GM23338 (cell line): Measurements from ENCODE around the gene UFM1. TPM values are rescaled to one million over a fixed set of nuclear protein-coding genes. Genes with fewer than 3 reads are reported as not detected.

Experiments
- ATAC-seq: fragments of 200-7000 bp; cut with Tn5 transposase; 3 replicates; pipeline ENCODE4 v1.9.1; 2020
- DNase-seq: peaks from one replicate; pipeline ENCODE4 v3.0.0-alpha.2; 2015; ENCODE audit warnings: low spot score
- H2AFZ ChIP-seq: fragments of 200-600 bp; sonication (generic); 2 replicates; pipeline ENCODE4 v1.8.0; 2016; ENCODE audit warnings: antibody characterized with exemption, mild to moderate bottlenecking, moderate library complexity
- H3F3A ChIP-seq: fragments of 200-600 bp; sonication (generic); replicated peaks from 2 replicates; pipeline ENCODE4 v1.8.0; 2017; ENCODE audit warnings: antibody characterized with exemption, mixed run types, low read depth
- H3K27ac ChIP-seq: fragments of 200-600 bp; sonication (generic); 2 replicates; pipeline ENCODE4 v1.6.1; 2016; ENCODE audit warnings: low read depth
- H3K27me3 ChIP-seq: fragments of 200-600 bp; sonication (generic); 2 replicates; pipeline ENCODE4 v1.8.0; 2016; ENCODE audit warnings: mild to moderate bottlenecking, mixed run types, moderate library complexity; ENCODE audit not compliant: insufficient read depth
- H3K36me3 ChIP-seq: fragments of 200-600 bp; sonication (generic); 2 replicates; pipeline ENCODE4 v1.8.0; 2016; ENCODE audit warnings: mild to moderate bottlenecking; ENCODE audit not compliant: insufficient read depth
- H3K4me1 ChIP-seq: fragments of 200-600 bp; sonication (generic); 2 replicates; pipeline ENCODE4 v1.8.0; 2016; ENCODE audit warnings: mild to moderate bottlenecking, moderate library complexity; ENCODE audit not compliant: insufficient read depth
- H3K4me2 ChIP-seq: fragments of 200-600 bp; sonication (generic); 2 replicates; pipeline ENCODE4 v1.7.1; 2017; ENCODE audit warnings: mixed run types
- H3K4me3 ChIP-seq: fragments of 200-600 bp; sonication (generic); 2 replicates; pipeline ENCODE4 v1.6.1; 2016; ENCODE audit warnings: mixed run types
- H3K79me2 ChIP-seq: fragments of 200-600 bp; sonication (generic); replicated peaks from 2 replicates; pipeline ENCODE4 v1.8.0; 2017; ENCODE audit warnings: mild to moderate bottlenecking; ENCODE audit not compliant: insufficient read depth
- H3K9me2 ChIP-seq: fragments of 200-600 bp; sonication (generic); 2 replicates; pipeline ENCODE4 v1.8.0; 2017; ENCODE audit not compliant: insufficient read depth
- H4K20me1 ChIP-seq: fragments of 200-600 bp; sonication (generic); replicated peaks from 2 replicates; pipeline ENCODE4 v1.8.0; 2017; ENCODE audit warnings: mild to moderate bottlenecking; ENCODE audit not compliant: insufficient read depth
- H3K27ac Mint-ChIP-seq: 2 replicates; pipeline ENCODE4 v1.8.0; 2020; ENCODE audit warnings: inconsistent platforms, mild to moderate bottlenecking, moderate library complexity, mixed read lengths
- H3K27me3 Mint-ChIP-seq: 3 replicates; pipeline ENCODE4 v1.8.0; 2022; ENCODE audit warnings: low read depth, mild to moderate bottlenecking, moderate library complexity, mixed read lengths, inconsistent platforms; ENCODE audit not compliant: insufficient read depth, poor library complexity
- H3K36me3 Mint-ChIP-seq: 3 replicates; pipeline ENCODE4 v1.8.0; 2021; ENCODE audit warnings: low read depth, mild to moderate bottlenecking, inconsistent platforms, moderate library complexity, mixed read lengths
- H3K4me1 Mint-ChIP-seq: 3 replicates; pipeline ENCODE4 v1.8.0; 2020; ENCODE audit warnings: mild to moderate bottlenecking, inconsistent platforms, mixed read lengths
- H3K4me3 Mint-ChIP-seq: 3 replicates; pipeline ENCODE4 v1.8.0; 2021; ENCODE audit warnings: moderate library complexity, mild to moderate bottlenecking, inconsistent platforms, mixed read lengths
- H3K9me3 Mint-ChIP-seq: 3 replicates; pipeline ENCODE4 v1.8.0; 2020; ENCODE audit warnings: moderate library complexity, mild to moderate bottlenecking, inconsistent platforms, mixed read lengths
- CREB1 ChIP-seq: fragments of 250-450 bp; sonication (Bioruptor Pico); IDR thresholded peaks from 2 replicates; pipeline ENCODE4 v1.5.0; 2020; ENCODE audit warnings: low read depth, mild to moderate bottlenecking, moderate library complexity
- CTCF ChIP-seq, 2 experiments: fragments of 200-600 bp in 1 of 2; sonication (generic) in 1 of 2; conservative IDR thresholded peaks; 2 replicates each; pipeline versions ENCODE4 v1.5.1 to v1.6.1; 2016 to 2017; ENCODE audit warnings: antibody characterized with exemption in 2 of 2, low read depth in 2 of 2, mild to moderate bottlenecking in 2 of 2, moderate library complexity in 1 of 2
- EZH2 ChIP-seq: fragments of 200-600 bp; sonication (generic); IDR thresholded peaks from one replicate; pipeline ENCODE4 v1.8.0; 2017; ENCODE audit warnings: antibody characterized with exemption, mild to moderate bottlenecking, low read depth; ENCODE audit not compliant: unreplicated experiment
- JUNB ChIP-seq: IDR thresholded peaks from one replicate; pipeline ENCODE4 v1.6.1; 2016; ENCODE audit warnings: antibody characterized with exemption; ENCODE audit not compliant: unreplicated experiment
- NANOG ChIP-seq: IDR thresholded peaks from 2 replicates; pipeline ENCODE4 v1.6.1; 2016; ENCODE audit warnings: antibody characterized with exemption, borderline replicate concordance
- POLR2AphosphoS5 ChIP-seq: IDR thresholded peaks from 2 replicates; pipeline ENCODE4 v1.6.1; 2016; ENCODE audit warnings: antibody characterized with exemption, low read depth
- STAT1 ChIP-seq: IDR thresholded peaks from one replicate; pipeline ENCODE4 v1.6.1; 2016; ENCODE audit warnings: antibody characterized with exemption; ENCODE audit not compliant: unreplicated experiment
- polyA plus RNA-seq: library from polyadenylated mRNA; unstranded; fragments of >200 nt; fragmentation: Nextera tagmentation; extraction: Ambion mirVana; gene quantifications from 2 replicates; pipeline ENCODE4 v1.2.1, GENCODE V29; 2016
- total RNA-seq: library from RNA; depleted of rRNA; stranded (reverse); fragments of >200 nt; shearing (Covaris generic); gene quantifications from 2 replicates; pipeline ENCODE4 v1.2.3, GENCODE V29; 2014
- TF ChIP-seq, protein P1 (sequence below): IDR thresholded peaks from 2 replicates; pipeline ENCODE4 v1.6.1; 2016; ENCODE audit warnings: antibody characterized with exemption

The UFM1 gene
- total and polyA plus RNA-seq, 2 experiments from 2014 or later, result 57.0 to 77.1 TPM

GRCh38 chr13:38385153-38385891 lies 35.7 kb downstream of the UFM1 start (continued):
- TF ChIP-seq CTCF (conservative IDR thresholded peaks at IDR 0.05; ENCODE audit: low read depth in 2 of 2) (no peak), JUNB (no peak), POLR2AphosphoS5 (no peak), EZH2 (no peak), NANOG (no peak)

GRCh38 chr13:38386421-38386820 lies 36.8 kb downstream of the UFM1 start:
- ATAC-seq (no peak), DNase-seq (no peak)
- Histone ChIP-seq H3K9me2 (no peaks in the 10 kb centered on the region), H4K20me1 (no peaks in the 10 kb centered on the region), H3K36me3 (no peaks in the 10 kb centered on the region), H3K4me3 (no peak overlapping the region), H3K4me1 (peaks cover 16% of the 10 kb centered on the region), H3K27ac (no peak overlapping the region), H3K79me2 (no peaks in the 10 kb centered on the region), H3K4me2 (no peak overlapping the region), H3F3A (no peaks in the 10 kb centered on the region), H2AFZ (no peak overlapping the region), H3K27me3 (no peaks in the 10 kb centered on the region)
- TF ChIP-seq STAT1, result no peak
- TF ChIP-seq NANOG, result no peak
- TF ChIP-seq, protein P1, sequence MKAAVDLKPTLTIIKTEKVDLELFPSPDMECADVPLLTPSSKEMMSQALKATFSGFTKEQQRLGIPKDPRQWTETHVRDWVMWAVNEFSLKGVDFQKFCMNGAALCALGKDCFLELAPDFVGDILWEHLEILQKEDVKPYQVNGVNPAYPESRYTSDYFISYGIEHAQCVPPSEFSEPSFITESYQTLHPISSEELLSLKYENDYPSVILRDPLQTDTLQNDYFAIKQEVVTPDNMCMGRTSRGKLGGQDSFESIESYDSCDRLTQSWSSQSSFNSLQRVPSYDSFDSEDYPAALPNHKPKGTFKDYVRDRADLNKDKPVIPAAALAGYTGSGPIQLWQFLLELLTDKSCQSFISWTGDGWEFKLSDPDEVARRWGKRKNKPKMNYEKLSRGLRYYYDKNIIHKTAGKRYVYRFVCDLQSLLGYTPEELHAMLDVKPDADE, result no peak
- no peak for TF ChIP-seq JUNB
- TF ChIP-seq CREB1 (CRISPR knock-in tag), result no peak
- TF ChIP-seq CTCF (conservative IDR thresholded peaks at IDR 0.05; ENCODE audit: low read depth in 2 of 2), result no peak
- H3K27ac Mint-ChIP-seq, result no peak overlapping the region
- no peaks in the 10 kb centered on the region for H3K27me3 Mint-ChIP-seq
- H3K36me3 Mint-ChIP-seq, result no peaks in the 10 kb centered on the region
- peaks cover 8% of the 10 kb centered on the region; the same call in 2 of the 3 replicates for H3K4me1 Mint-ChIP-seq
- no peak overlapping the region for H3K4me3 Mint-ChIP-seq
- H3K9me3 Mint-ChIP-seq, result no peaks in the 10 kb centered on the region
